ENCODE results near the gene ATP5F1C.

DNA sequence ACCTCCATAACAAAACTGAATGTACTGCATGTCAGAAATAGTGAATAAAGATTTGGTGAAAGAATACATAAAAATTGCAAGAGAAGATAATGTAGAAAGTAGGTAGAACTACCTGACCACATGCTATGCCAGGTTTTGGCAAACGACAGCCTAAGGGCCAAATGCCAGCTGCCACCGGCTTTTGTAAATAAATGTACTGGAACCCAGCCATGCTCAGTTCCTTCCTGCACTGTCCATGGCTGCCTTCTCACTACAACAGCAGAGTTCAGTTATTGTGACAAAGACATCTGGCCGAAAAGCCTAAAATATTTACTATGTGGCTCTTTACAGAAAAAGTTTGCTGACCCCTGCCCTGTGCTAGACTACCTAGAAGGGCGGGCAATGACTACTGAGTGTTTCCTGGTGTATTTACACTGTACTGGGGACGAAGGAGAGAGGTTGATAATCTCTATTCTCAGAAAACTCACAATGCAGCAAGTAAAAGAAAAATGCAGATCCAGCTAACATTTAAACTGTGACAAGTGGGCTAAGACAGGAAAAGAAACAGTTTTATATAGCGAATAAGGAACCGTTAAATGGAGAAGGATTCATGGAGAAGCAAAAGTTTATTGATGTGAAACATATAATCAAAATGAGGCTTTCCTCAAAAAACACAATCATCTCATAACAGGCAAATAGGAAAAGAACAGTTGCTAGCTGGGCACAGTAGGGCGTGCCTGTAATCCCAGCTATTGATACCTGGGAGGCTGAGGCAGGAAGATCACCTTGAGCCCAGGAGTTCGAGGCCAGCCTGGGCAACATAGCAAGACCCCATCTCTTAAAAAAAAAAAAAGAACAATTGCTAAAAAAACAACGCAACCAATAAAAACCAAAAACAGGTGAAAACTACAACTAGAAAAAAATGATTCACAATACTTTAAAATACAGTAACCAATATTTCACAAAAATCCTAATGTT, 13.9 kb upstream of the ATP5F1C start:
- TF ChIP-seq, protein P1, sequence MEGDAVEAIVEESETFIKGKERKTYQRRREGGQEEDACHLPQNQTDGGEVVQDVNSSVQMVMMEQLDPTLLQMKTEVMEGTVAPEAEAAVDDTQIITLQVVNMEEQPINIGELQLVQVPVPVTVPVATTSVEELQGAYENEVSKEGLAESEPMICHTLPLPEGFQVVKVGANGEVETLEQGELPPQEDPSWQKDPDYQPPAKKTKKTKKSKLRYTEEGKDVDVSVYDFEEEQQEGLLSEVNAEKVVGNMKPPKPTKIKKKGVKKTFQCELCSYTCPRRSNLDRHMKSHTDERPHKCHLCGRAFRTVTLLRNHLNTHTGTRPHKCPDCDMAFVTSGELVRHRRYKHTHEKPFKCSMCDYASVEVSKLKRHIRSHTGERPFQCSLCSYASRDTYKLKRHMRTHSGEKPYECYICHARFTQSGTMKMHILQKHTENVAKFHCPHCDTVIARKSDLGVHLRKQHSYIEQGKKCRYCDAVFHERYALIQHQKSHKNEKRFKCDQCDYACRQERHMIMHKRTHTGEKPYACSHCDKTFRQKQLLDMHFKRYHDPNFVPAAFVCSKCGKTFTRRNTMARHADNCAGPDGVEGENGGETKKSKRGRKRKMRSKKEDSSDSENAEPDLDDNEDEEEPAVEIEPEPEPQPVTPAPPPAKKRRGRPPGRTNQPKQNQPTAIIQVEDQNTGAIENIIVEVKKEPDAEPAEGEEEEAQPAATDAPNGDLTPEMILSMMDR (IDR thresholded peaks at IDR 0.05) = no peak
- no peak for TF ChIP-seq ZFX (IDR thresholded peaks at IDR 0.05; ENCODE audit: borderline replicate concordance)
